ENCODE results near the gene RIC8A.

Gene RIC8A

DNA sequence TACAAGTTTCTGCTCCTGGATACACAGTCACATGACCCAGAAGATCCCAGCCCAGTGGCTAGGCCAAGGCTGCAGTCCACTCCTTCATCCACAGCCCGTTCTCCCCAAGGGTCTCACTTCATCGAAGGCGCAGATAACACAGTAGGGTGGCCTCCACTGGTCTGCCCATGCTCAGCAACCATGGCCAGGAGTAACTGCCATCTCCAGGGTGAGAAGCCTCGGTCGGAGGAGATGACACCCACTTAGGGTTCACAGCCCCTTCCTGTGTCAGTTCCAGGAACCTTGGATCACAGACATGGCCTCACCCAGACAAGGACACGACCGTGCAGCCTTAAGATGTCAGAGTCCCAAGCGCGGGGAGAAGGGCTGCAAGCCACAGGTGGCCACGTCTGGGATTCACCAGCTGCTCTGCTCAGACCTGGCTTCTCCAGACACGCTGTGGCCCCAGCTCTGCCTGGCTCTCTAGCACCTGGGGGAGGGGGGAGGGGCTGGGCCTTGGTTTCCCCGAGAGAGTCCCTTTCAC lies 2.9 kb upstream of the RIC8A start:
- no peak for DNase-seq (ENCODE audit: low spot score)

DNA sequence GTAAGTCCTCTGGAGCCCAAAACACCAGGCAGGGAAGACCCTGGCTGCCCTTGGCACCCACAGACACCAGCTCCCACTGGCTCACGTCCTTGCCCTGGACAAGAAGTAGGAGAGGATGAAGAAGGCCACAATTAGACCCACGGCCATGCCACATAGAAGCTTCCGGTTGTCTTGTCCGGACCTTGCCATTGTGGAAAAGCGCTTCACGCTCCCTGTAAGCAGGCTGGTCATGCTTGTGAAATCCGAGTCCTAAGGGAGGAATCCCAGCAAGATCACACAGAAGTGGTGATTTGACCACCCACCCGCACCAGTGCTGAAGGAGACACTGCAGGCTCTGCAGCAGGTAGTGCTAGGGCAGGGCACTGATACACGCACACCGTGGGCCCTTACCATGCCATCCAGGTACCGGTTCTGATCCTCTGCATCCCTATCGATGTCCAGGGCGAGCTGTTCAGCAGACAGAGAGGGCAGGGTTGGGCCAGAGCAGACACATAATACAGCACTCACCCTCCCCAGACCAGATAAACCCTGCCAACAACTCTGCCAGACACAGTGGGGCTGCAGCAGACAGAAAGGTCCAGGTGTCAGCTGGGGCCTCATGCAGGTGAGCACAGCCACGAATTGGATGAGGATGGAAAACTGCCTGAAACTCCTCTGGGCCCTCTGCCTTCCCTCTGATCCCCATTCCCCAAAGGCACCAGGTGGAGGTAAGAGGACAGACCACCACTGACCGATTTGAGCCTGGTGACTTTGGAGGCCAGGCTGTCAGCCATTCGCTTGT lies 2.1 kb upstream of the RIC8A start:
- DNase-seq (ENCODE audit: low spot score), result no peak

DNA sequence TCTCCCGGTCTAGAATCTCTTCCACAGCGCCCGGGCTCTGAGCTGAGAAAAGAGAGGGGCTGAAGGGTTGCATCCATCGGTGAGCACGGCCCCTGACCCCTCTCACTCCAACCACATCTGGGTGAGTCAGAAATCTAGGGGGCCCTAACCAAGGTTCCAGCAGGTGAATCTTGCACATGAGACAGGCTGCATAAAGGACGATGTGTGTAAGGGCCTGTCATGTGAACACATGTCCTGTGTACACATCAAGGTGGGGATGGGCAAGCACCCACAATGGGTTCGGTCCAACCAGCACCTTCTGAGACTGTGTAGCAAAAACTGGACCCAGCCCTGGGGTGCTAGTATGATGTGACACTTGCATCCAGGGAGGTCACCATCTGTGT lies 1.5 kb upstream of the RIC8A start:
- DNase-seq (ENCODE audit: low spot score), result no peak

DNA sequence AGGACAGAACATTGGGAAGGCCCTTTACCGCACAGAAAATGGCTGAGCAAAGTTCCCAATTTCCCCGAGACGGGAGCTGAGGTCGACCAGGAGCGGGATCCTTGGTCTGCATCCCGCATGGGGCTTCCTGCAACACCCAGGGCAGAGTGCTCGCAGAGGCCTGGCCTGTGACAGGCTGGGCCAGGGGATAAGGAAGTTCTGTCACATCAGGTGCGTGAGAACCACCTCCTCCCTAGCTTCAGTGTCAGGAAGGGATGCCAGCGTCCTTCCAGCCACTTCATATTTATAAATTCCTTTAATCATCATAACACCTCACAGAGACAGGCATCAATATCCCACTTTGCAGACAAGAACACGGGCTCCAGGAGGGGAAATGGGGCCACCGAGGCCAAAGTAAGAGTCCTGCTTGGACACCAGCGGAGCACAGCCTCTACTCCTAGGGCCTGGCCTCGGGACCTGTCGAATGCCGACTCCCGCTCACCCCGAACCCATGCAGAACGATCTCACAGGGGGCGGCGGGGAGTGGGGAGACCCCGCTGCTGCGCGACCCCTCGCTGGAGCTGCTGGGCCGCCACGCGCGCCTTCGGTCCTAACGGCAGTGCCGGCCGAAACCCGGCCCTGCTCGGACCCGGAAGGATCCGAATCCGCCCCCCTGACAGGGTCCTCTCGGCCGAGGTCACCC lies 841 bp upstream of the RIC8A start:
- no peak for DNase-seq (ENCODE audit: low spot score)

DNA sequence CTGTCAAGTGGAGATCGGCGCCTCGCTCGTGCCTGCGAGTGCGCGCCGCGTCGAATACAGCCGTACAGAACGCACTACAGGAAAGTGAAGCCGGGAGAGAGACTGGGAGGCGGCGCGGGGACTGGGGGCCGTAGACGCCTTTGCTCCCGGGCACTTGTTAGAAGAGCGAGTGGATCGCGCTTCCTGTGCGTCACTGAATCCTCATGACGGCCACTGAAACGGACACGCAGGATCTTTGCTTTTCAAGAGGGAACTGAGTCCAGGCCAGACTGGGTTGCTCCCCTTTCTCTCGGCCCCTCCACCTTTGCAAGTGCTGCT lies 314 bp downstream of the RIC8A start:
- no peak for DNase-seq (ENCODE audit: low spot score)

DNA sequence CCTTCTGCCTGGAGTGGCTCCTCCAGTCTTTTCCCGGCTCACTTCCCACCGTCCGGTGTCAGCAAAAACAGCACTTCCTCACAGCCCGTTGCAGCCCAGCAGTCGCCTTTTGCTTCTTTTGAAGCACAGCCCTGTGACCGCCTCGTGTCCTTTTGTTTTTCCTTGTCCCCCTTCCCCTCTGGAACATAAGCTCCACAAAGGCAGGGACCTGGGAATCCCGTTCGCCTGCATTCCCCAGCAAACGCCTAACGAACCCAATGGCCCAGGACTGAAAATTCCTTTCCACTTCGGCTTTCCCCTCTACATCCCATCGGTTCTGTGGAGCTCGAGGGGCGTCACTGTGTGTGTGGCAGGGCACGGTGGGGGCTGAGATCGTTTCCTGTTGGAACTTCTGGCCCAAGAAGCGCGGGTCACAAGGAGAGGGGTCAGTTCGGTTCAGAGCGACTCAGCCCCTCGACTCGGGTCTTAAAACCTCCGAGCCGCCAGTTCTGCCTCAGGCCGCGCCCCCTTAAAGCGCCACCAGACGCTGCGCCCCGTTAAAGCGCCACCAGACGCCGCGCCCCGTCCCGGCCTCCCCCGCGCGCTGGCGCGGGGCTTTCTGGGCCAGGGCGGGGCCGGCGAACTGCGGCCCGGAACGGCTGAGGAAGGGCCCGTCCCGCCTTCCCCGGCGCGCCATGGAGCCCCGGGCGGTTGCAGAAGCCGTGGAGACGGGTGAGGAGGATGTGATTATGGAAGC lies 841 bp downstream of the RIC8A start:
- peak; percentile 81 for DNase-seq (ENCODE audit: low spot score)

DNA sequence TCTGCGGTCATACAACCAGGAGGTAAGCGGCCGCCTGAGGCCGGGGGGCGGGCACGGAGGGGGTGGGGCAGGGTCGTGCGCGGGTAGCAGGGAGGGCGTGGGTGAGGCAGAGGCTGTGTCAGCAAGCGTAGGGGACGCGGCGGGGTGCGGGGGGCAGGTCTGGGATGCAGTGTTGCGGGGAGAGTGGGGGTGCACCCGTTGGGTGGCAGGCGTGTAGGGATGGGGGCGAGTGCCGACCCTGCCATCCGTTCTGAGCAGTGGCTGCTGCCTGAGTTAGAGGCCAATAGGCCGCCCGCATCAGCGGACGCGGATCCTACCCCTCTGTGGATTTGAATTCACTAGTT lies 1.4 kb downstream of the RIC8A start:
- DNase-seq (ENCODE audit: low spot score), result no peak

DNA sequence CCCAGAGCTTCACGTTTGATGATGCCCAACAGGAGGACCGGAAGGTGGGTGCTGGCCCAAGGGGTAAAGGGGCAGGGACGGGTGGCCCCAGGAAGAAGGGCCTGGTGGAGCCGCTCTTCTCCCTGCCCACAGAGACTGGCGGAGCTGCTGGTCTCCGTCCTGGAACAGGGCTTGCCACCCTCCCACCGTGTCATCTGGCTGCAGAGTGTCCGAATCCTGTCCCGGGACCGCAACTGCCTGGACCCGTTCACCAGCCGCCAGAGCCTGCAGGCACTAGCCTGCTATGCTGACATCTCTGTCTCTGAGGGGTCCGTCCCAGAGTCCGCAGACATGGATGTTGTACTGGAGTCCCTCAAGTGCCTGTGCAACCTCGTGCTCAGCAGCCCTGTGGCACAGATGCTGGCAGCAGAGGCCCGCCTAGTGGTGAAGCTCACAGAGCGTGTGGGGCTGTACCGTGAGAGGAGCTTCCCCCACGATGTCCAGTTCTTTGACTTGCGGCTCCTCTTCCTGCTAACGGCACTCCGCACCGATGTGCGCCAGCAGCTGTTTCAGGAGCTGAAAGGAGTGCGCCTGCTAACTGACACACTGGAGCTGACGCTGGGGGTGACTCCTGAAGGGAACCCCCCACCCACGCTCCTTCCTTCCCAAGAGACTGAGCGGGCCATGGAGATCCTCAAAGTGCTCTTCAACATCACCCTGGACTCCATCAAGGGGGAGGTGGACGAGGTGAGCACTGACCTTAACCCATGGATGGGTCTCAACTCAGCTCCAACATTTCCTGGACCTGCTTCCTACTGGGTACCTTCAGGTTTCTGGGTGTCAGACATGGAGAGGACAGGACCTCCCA lies 2.0 kb downstream of the RIC8A start:
- DNase-seq (ENCODE audit: low spot score), result no peak

DNA sequence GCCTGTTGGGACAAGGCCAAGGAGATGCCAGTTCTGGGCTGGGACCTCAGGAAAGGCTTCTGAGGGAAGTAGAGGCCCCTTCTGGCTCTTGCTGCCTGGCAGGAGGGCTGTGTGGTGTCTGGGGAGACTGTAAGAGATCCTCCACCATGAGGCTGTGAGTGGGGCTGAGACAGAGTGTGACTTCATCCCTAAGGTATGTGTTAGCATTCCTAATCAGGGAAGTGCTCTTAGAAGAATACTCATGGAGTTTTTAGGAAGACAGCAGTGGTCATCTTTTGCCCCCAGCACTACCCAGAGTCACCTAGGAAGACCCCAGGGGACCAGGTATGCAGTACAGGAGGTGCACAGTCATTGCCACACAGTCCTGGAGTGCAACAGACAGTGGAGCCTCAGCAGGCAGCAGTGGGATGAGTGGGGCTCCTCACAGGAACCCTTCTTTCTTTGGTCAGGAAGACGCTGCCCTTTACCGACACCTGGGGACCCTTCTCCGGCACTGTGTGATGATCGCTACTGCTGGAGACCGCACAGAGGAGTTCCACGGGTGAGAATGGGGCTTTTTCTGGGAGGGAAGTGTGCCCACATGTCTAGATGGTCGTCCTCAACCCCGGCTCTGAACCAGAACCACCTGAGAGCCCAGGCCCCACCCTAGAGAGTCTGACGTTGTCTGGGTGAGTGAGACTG lies 2.8 kb downstream of the RIC8A start:
- DNase-seq (ENCODE audit: low spot score), result no peak

DNA sequence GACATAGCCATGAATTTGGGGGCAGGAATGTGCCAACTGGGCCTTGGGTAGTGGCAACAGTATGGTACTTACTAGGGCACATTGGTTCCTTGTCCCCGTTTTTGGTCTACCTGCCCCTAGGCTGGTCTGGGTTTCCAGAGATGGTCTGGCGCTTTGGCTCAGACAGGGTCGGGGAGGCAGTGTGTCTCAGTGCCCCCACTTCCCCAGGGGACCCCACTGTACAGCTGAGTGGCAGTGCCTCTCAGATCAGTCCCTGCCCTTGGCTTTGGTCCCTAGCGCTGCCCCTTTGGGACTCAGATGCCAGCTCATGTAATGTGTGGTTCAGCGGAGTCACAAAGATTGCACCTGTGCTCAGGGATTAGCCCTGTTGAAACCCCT lies 3.3 kb downstream of the RIC8A start:
- no peak for DNase-seq (ENCODE audit: low spot score)

DNA sequence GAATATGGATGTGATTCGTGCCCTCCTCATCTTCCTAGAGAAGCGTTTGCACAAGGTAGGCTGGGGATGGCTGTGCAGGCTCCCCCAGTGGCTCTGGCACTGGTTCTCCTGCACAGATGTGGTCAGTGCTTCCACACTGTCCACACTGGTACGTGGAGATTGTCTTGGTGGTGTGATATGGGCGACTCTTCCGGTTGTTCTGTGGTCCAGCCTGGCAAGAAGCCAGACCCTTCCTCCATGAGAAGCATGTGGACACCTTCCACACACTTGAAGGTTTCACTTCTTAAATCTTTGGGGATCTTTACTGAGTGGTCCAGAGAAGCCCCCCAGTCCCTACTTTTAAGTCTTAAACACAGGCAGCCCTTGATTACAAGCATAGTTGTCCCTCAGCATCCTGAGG lies 3.8 kb downstream of the RIC8A start:
- no peak for DNase-seq (ENCODE audit: low spot score)

DNA sequence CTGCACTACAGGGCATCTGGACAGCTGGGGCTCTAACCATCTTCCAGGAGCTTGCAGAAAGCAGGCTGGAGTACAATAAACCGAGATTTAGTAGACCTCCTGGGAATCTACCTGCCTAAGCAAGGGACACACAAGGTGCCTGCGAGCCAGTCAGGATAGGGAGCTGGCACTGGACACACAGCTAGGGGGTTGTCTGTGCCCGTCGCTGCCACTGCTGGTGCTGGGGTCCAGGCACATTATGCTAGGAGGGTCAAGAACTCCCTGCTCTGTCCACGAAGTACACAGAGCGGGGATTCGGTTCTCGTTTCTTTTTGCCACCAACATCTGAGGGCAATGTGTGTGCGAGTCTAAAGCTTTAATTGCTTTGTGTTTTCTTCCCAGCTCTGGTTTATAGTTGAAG lies 4.2 kb downstream of the RIC8A start:
- no peak for DNase-seq (ENCODE audit: low spot score)

DNA sequence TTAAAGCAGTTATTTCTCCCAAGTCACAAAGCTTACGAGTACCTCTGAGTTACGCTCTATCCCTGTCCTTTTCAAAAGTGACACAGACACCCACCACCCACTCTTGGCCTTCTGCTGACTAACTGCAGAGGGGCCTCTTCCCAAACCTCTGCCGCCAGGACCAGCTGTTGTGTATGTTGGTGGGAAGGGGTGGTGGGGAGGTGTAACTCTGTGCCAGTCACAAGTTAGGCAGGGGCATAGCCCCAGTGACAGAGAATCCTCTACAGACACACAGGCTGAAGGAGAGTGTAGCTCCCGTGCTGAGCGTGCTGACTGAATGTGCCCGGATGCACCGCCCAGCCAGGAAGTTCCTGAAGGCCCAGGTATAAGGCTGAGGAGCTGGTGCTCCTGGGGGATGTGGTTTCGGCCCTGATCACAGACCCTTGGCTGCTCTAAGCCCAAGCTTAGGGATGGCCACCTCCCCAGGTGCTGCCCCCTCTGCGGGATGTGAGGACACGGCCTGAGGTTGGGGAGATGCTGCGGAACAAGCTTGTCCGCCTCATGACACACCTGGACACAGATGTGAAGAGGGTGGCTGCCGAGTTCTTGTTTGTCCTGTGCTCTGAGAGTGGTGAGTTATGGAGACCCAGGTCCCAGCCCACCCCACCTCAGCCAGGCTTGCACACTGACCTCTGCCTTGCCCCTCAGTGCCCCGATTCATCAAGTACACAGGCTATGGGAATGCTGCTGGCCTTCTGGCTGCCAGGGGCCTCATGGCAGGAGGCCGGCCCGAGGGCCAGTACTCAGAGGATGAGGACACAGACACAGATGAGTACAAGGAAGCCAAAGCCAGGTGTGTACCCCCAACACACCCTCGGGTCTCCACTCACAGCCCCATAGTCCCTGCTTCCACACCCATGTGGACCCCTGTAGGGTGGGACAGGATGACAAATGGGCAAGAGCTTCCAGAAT lies 4.9 kb downstream of the RIC8A start:
- DNase-seq (ENCODE audit: low spot score), result no peak

DNA sequence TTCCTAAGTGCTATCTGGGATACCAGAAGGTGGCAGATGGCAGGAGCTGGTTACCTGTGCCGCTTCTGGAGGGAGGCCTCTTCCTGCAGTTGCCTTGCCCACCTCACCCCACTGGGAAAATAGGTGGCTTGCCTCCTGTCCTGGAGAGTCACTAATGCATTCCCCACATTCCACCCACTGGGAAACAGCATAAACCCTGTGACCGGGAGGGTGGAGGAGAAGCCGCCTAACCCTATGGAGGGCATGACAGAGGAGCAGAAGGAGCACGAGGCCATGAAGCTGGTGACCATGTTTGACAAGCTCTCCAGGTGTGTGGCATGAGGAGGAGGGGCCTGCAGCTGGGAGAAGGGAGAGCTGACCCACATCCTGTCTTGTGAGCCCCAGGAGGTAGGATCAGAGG lies 5.6 kb downstream of the RIC8A start:
- DNase-seq (ENCODE audit: low spot score), result no peak

DNA sequence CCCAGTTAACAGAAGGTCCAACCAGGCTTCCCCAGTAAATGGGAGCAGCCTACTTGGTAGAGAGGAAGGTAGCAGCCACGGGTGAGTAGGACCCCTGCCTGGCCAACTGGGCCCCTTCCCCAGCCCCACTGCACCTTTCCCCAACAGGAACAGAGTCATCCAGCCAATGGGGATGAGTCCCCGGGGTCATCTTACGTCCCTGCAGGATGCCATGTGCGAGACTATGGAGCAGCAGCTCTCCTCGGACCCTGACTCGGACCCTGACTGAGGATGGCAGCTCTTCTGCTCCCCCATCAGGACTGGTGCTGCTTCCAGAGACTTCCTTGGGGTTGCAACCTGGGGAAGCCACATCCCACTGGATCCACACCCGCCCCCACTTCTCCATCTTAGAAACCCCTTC lies 6.6 kb downstream of the RIC8A start:
- DNase-seq (ENCODE audit: low spot score), result no peak

DNA sequence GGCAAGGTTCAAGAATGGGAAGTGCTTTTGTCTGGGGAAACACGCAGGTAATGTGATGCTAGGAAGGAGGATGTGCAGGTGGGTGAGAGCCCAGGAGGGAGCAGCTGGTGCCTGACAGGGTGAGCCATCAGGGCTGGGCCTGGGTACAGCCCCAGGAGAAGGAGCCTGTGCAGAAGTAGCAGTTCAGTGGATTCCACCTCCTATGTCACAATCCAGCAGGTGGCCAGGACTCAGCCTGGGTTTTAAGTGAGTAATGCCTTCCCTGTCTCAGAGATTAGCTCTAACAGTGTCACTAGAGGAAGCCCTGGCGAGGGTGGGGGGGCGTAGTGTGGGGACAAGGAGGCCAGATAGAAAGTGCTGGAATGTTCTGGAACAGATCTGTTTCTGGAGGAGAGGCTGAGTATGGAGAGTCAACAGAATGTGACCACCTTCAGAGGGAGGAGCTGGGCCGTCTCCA lies 8.1 kb downstream of the RIC8A start:
- no peak for DNase-seq (ENCODE audit: low spot score)

DNA sequence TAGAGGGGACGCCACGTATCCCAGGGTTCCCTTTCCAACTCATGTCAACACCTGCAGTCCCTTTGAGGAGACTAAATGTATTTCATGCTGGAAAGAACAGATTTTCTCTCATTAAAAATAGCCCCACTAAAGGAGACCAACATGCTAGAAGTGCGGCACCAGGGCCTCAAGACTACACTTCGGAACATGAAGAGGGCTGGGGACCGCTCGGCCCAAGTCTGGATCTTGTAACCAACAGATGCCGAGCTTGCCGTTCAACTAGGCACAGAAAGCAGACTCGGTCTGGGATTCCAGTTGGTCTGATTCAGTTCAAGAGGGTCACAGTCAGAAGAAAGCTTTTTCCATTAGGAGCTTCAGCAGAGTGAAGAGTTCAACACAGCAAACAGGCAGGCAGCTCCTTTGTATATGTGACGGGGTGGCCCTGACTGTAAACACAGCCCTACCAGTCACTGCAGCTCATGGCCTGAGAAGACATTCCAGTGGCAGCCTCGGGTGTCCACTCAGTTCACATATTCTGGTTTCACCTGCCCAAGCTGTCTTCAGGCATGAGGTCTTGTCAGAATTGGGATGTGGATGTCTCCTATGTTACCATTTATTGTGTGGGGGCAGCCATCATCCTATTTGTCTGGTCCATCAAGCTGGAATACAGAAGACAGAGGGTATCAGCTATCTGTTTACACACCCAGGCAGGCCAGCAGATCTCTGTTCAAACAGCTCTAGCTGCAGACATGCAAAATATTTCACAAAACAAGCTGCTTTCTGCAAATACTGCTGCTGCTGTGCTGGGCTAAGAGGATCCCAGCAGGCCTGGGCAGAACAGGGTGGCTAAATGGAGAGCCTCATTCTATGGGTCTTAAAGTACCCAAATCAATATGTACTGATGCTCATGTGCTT lies 8.8 kb downstream of the RIC8A start:
- no peak for DNase-seq (ENCODE audit: low spot score)

DNA sequence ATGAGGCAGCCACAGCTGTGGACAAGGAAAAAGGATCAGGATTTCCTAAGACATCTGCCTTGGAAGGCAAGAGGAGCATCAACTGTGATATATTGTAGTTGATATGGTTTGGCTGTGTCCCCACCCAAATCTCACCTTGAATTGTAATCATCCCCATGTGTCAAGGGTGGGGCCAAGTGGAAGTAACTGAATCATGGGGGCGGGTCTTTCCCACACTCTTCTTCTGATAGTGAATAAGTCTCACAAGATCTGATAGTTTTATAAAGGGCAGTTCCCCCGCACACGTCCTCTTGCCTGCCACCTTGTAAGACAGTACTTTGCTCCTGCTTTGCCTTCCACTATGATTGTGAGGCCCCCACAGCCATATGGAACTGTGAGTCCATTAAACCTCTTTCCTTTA lies 10.2 kb downstream of the RIC8A start:
- no peak for DNase-seq (ENCODE audit: low spot score)

DNA sequence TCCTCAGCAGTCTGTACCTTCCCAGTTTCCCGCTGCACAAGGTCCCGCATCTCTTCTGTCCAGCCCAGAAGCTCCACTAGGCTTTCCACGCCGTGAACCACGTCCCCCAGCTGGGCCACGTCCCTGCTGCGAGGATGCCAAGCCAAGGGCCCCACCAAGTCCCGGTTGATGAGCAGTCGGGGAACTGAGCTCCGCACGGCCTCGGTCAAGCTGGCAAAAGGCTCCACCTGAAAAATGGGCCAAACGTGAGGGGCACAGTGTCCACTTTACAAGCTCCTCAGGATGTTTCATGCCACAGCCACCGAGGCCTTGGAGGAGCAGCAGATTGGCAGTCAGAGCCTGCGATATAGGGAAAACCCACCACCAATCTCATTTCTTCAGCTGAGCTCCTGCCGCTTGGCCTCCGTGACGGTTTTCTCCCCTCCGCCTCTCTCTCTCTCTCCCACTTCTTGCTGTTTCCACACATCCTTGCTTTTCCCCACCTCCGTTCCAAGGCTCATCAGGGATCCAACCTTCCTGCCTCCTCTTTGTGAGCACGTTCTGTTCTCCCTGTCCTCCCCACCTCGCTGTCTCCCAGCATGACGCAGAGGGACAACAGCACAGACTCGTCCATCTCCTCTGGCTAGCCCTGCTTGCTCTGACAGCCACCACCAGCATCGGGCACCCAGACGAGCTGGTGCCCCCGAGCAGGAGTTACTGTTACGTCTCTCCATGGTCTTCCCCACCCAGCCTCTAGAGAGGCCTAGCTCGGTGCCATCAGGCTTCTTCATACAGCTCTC lies 11.5 kb downstream of the RIC8A start:
- no peak for DNase-seq (ENCODE audit: low spot score)

All from putamen (tissue), 1 donor.